GM12801 (cell line): ENCODE measurements around the gene NETO2.

Experiments used
- CTCF ChIP-seq: IDR thresholded peaks from one replicate; pipeline ENCODE4 v1.5.1; 2011; ENCODE audit warnings: control low read depth; ENCODE audit not compliant: insufficient read length; ENCODE audit errors: extremely low read depth

Gene NETO2

DNA sequence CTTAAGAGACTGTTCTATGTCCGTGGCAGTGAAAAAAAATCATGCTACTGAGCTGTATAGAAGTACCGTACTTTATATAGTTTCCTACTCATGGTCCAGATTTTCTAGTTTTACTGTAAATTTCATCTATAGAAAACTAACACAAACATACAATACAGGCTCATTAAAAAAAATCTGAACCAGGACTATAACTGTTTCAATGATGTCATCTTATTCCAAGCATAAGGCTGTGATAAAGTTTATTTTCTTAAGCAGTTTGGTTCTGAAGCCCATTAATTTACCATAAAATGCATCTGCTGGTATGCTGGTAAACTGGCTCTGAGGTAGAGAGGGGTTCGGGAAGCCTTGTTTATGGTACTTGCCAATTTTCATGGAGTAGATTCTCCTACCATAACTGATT, 16.7 kb upstream of the NETO2 start:
- no peak for TF ChIP-seq CTCF

- TF ChIP-seq CTCF, result no peak
Measured at GRCh38 chr16:47158992-47159391, 15.2 kb upstream of the NETO2 start.

DNA sequence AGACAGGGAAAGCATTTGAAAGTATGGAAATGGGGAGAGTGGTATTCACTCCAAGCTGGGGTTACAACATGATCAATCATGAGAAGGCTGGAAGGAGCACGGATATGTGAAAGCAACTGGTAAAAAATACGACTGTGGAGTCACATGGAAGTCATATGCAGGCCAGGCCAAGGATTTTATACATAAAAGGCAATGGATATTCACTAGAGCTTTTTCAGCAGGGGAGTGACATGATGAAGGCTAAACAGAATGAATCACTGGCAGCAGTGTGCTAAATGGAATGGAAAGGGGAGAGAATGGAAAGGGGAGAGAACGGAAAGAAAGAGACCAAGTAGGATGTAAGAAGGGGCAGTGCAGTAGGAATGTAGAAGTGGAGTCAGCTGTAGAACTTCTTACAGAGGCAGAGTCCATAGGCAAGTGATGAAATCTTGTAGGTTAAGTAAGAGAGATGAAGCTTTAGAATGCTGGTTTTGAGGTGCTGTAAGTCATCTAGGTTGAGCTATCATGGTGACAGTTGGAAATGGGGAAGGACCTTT, 13.0 kb upstream of the NETO2 start:
- no peak for TF ChIP-seq CTCF

- TF ChIP-seq CTCF, result no peak
Measured at GRCh38 chr16:47150067-47150466, 6.3 kb upstream of the NETO2 start.

GRCh38 chr16:47144559-47144877, 773 bp upstream of the NETO2 start:
- no peak for TF ChIP-seq CTCF

- TF ChIP-seq CTCF, result no peak
Measured at GRCh38 chr16:47142821-47143676, 696 bp downstream of the NETO2 start.

DNA sequence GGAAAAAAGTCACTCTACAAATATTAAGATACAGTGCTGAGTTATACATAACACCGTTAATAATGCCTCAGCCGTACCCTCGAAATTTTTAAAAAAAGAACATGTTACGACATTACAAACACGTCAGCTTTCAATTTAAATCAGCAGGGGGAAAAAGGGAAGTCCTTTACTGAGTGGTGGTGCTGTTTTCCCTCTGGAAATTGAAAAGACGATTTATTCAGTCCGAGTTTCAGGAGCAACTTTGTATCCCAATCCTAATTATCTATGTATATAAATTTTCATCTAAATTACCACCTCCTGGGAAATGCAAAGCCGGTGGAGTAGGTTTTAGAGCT, 1.3 kb downstream of the NETO2 start:
- no peak for TF ChIP-seq CTCF
